ENCODE data around the gene EDEM2.
"Not testable (repeated sequence)": the region's sequence is repeated elsewhere in the genome, so short reads cannot be mapped to it uniquely, and the experiment has no call there.

EDEM2 gene

DNA sequence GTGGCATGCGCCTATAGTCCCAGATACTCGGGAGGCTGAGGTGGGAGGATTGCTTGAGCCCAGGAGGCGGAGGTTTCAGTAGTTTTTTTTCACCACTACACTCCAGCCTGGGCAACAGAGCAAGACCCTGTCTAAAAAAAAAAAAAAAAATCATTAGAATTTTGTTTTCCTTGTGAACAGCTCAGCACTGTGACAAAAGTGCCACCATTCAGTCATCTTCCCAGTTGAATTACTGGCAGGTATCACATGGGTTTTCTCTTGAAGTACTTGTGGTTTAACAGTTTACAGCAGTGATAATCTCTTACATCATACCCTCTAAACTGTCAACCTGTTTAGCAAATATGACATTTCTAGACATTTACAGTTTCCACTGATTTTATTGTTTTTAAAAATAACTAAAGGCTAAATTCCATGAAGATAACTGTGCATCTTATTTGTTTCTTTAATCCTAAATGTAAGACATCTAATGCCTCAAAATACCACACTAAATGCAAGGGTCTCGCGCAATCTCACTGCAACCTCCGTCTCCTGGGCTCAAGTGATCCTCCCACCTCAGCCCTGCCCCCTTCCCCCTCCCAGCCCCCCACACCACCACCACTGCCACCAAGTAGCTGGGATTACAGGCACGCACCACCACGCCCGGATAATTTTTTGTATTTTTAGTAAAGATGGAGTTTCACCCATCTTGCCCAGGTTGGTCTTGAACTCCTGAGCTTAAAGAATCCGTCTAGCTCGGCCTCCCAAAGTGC, 61.5 kb downstream of the EDEM2 start:
- DNase-seq = no peak

DNA sequence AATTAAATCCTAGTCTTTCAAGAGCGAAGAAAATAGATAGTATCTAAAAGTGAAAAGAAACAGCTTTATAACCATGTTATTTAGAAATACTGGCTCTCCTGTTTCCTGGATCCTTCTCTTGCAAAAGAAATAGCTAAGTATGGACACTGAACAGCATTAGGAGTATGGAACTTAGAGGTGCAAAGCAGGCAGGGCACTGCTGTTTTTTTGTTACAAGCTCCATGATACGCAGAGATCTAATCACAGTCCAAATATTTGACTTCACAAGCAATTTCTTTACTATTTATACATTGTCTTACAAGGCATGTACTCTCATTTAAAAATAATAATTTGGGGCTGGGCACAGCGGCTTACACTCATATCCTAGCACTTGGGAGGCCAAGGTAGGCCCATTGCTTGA, 62.1 kb downstream of the EDEM2 start:
- DNase-seq = no peak

DNA sequence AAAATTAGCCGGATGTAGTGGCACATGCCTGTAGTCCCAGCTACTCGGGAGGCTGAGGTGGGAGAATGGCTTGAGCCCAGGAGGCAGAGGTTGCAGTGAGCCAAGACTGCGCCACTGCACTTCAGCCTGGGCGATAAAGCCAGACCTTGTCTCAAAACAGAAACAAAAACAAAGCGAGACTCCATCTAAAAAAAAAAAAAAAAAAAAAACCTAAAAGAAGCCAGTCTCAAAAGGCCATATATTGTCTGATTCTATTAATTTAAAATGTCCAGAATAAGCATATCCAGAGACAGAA, 66.8 kb downstream of the EDEM2 start:
- DNase-seq = not testable (repeated sequence)

DNA sequence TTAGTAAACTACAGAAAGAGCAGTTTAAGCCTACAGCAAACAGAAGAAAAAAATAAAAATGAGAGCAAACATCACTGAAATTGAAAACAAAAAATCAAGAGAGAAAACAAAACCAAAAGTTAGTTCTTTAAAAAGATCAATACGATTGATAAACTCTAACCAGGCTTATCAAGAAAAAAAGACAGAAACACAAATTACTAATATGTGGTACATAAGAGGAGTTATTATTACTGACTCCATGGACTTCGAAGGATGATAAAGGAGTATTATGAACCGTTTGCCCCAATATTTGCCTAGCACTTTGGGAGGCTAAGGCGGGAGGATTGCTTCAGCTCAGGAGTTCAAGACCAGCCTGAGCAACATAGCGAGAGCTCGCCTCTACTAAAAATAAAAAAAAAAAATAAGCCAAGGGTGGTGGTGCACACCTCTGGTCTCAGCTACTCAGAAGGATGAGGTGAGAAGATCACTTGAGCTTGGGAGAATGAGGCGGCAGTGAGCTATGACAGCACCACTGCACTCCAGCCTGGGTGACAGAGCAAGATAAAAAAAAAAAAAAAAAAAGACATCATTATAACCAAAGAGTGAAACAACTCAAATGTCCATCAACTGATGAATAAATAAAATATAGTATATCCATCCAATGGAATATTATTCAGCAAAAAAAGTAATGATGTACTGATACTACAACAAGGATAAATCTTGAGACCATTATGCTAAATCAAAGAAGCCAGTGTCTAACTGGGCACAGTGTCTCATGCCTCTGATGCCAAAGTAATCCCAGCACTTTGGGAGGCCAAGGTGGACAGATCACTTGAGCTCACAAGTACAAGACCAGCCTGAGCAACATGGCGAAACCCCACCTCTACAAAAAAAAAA, 67.4 kb downstream of the EDEM2 start:
- DNase-seq = no peak

DNA sequence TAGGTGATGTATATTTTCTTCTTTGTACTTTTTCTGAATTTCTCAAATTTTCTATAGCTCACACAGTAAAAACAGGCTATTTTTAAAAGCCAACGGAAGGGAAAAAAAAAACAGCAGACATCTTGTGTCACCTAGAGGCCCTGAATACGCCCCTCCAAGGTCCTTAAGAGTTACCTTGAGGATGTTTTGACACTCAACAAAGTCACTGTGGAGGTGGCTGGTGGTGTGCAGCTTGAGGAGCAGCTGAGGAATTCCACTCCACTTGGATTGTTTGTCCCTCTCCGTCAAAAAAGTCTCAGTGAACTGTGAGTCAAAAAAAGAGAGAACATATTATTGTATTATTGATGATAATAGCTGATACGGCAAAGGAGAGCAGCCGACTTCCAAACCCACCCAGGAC, 69.3 kb downstream of the EDEM2 start:
- DNase-seq = no peak

DNA sequence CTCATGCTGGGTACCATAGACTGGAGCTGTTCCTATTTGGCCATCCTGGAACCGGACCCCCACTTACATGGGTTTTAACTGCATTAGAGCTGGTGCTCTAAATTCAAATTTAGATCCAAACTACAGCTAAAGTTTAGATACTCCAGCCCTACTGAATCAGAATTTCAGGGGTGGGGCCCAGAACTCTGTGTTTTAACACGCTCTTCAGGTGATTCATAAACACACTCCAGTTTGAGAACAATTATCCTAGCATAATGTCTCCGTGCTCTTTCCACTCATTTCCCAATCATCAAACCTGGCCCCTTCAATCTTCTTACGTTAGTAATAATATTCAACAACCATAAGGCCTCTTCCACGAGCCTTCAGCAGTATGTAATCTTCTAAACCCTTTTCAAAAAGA, 69.8 kb downstream of the EDEM2 start:
- DNase-seq = no peak

DNA sequence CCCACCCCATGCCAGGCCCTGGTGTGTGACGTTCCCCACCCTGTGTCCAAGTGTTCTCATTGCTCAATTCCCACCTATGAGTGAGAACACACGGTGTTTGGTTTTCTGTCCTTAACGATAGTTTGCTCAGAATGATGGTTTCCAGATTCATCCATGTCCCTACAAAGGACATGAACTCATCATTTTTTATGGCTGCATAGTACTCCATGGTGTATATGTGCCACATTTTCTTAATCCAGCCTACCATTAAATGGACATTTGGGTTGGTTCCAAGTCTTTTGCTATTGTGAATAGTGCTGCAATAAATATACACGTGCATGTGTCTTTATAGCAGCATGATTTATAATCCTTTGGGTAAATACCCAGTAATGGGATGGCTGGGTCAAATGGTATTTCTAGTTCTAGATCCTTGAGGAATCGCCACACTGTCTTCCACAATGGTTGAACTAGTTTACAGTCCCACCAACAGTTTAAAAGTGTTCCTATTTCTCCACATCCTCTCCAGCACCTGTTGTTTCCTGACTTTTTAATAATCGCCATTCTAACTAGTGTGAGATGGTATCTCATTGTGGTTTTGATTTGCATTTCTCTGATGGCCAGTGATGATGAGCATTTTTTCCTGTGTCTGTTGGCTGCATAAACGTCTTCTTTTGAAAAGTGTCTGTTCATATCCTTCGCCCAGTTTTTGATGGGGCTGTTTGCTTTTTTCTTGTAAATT, 75.5 kb downstream of the EDEM2 start:
- not testable (repeated sequence) for DNase-seq

DNA sequence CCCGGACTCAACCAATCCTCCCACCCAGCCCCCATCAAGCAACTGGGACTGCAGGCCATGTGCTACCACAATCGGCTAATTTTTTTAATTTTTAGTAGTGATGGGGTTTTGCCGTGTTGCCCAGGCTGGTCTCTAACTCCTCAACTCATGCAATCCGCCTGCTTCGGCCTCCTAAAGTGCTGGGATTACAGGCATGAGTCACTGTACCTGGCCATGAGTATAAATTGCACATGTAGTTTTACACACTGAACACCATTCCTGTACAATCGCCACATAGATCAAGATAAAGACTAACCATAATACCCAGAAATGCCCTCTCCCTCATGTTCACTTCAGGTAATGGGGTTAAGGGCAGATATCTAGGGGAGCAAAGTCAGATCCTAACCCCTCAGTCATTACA, 80.9 kb downstream of the EDEM2 start:
- no peak for DNase-seq

All from NCI-H69 (cell line).